GM10266 (cell line): ENCODE data around the gene PAQR5.
"Not testable (repeated sequence)": the region's sequence is repeated elsewhere in the genome, so short reads cannot be mapped to it uniquely, and the experiment has no call there.

ENCODE experiments used
- DNase-seq: peaks from one replicate; pipeline ENCODE4 v3.0.0; 2012; ENCODE audit errors: extremely low spot score
- CTCF ChIP-seq: IDR thresholded peaks from 2 replicates; pipeline ENCODE4 v1.5.1; 2012; ENCODE audit warnings: mild to moderate bottlenecking, low read depth; ENCODE audit not compliant: control insufficient read depth, insufficient read depth; ENCODE audit errors: missing control alignments

Gene PAQR5

GRCh38 chr15:69288531-69289341 is 10.0 kb upstream of the PAQR5 start:
- DNase-seq, result no peak
- TF ChIP-seq CTCF, result no peak

DNA sequence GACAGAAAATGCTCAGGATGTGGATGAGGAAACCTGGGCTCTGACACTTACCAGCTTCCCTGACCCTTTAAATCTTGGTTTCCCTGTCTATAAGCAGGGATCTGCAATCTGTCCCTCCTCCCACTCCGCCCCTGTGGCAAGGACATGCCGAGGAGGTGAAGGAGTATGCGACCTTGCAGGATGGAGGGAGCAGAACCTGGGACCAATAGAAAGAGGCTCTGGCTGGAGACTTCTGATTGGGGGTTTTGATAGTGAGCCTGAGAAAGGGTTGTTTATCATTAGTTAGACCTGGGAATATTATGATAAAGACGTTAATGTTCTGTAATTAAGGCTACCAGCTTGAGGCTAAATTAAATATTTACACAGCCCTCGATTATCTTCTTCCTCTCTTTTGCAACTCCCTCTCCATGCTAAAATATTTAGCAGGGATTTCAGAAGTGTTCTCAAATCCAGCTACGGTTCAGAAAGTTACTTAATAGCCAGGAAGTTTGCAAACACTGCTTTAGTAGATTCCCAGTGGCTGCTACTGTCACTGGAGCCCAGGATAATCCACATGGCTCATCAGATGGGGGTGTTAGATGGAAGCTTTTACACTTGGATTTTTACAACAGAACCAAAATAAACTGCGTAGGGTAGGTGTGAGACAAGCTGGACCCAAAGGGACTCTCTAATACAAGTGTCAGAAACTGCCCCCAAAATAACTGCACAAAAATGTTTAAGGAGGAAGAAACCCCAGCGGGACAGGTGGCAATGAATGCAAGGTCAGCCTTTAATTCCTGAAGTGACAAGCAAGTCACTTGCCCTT is 9.2 kb upstream of the PAQR5 start:
- DNase-seq, result no peak
- TF ChIP-seq CTCF, result no peak

- no peak for TF ChIP-seq CTCF
These were observed 8.2 kb upstream of the PAQR5 start for GRCh38 chr15:69290346-69291164.

DNA sequence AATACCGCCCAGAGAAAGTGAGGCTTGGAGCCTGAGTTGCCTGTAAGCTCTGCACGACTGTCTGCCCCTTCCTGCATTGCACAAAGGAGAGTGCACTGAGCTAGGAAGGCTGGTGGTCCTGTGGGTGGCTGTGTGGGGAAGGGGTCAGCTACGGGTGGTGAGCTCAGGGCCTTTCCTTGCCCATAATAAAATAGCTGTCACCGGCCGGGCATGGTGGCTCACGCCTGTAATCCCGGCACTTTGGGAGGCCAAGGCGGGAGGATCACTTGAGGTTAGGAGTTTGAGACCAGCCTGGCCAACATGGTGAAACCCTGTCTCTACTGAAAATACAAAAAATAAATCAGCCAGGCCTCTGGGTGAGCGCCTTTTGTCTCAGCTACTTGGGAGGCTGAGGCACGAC is 7.1 kb upstream of the PAQR5 start:
- not testable (repeated sequence) for DNase-seq

More at GRCh38 chr15:69290346-69291164, 8.2 kb upstream of the PAQR5 start:
- DNase-seq, result no peak

DNA sequence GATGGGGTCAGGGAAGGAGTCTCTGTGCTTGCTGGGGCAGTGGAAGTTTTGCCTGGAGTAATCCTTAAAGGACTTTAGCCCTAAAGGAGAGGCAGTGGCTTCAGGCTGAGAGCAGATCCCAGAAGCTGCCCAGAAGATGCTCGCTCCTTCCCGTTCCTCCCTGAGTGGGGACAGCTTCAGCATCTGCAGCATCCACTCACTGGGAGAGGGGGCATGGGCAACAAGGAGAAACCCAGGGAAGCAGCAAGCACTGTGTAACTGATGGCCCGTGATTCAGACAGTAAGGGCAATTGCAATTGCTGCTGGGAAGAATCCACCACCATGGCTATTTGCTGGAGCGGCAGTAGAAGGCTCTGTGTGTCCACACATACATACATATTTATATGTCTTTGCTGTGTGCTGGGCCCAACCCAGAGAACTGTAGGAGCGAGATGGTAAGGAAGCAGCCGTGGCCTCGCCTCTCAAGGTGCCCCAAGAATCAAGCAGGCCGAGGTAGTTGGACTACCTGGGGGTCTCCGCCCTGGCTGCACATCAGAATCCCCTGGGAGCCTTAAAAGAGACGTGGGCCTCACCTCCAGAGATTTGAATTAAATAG is 5.8 kb upstream of the PAQR5 start:
- no peak for DNase-seq
- no peak for TF ChIP-seq CTCF

DNA sequence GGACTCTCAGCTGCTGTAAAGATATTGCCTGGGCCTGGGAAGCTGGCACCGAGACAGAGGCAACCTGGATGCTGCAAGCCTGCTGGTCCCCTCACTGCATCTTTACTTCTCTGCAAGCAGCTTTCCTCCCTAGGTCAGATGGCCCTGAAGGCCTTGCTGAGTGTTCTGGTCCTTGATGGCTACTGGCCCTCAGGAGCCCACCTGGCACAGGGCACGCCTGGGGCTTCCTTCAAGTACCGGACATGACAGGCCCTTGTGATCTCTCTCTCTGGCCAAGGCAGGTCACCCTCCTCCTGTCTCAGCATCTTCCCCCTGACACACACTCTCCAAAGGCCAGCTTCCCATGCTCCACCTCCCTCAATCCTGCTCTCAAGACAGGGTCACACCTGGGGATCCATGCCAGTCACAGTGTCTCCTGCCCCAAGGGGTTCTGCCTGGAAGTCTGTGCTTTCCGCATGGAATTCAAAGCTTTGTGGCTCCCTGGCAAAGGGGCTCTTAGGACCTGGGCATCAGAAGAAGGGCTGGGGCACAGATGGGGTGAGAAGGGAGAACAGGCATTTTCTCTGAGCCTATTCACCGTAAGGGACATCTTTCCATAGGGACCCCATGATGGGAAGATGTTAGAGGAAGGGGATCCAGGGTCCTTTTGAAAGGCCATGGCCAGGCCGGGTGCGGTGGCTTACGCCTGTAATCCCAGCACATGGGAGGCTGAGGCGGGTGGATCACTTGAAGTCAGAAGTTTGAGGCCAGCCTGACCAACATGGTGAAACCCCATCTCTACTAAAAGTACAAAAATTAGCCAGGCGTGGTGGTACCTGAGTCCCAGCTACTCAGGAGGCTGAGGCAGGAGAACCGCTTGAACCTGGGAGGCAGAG is 4.7 kb upstream of the PAQR5 start:
- DNase-seq, result no peak
- TF ChIP-seq CTCF, result no peak
